DOHH2 (cell line): ENCODE measurements around the gene VPS37B.

Experiments used
- CTCF ChIP-seq: fragments of 200-600 bp; sonication (generic); IDR thresholded peaks from one replicate; pipeline ENCODE4 v1.5.1; 2014; ENCODE audit warnings: antibody characterized with exemption, mild to moderate bottlenecking, low read depth, low read length; ENCODE audit not compliant: poor library complexity, severe bottlenecking
- EZH2phosphoT487 ChIP-seq: fragments of 200-600 bp; sonication (generic); IDR thresholded peaks from 2 replicates; pipeline ENCODE4 v1.6.1; 2017; ENCODE audit warnings: borderline replicate concordance, mild to moderate bottlenecking, antibody characterized with exemption, low read length, moderate library complexity, mixed read lengths

GRCh38 chr12:122939125-122939524, 43.2 kb upstream of the VPS37B start:
- TF ChIP-seq EZH2phosphoT487 (no peak), CTCF (no peak)
